HCT116 (cell line): ENCODE measurements around the gene DNAJC16. TPM values are rescaled to one million over a fixed set of nuclear protein-coding genes. Genes with fewer than 3 reads are reported as not detected.

ENCODE experiments used
- ATAC-seq: fragments of 200-7000 bp; cut with Tn5 transposase; 2 replicates; pipeline ENCODE4 v1.9.1; 2020; ENCODE audit warnings: mild to moderate bottlenecking, moderate library complexity
- BruUV-seq: library from RNA; stranded (reverse); fragments of 400-500 nt; replicated peaks from 2 replicates; lab custom pipeline; 2021; lab: Mats Ljungman, UMichigan
- CTCF ChIA-PET: fragments of 300-600 bp; sonication (Branson Sonifier 250); formaldehyde crosslinking; loops from one replicate; lab custom pipeline; 2021; ENCODE audit warnings: antibody characterized with exemption; lab: Charles Lee
- POLR2A ChIA-PET: fragments of 300-600, 350-600 bp; sonication (Branson Sonifier 250); formaldehyde crosslinking; loops from one replicate; lab custom pipeline; 2021; ENCODE audit warnings: antibody characterized with exemption; lab: Charles Lee
- RAD21 ChIA-PET, 2 experiments: fragments of 300-600 bp; sonication (Branson Sonifier 250); formaldehyde crosslinking; loops; one replicate each; lab custom pipeline; 2023; ENCODE audit warnings: low total read pairs in 2 of 2; ENCODE audit not compliant: uncharacterized antibody in 2 of 2, unreplicated experiment in 2 of 2, low non-redundant PET in 1 of 2; lab: Charles Lee
- DNase-seq: peaks from one replicate; pipeline ENCODE4 v3.0.0-alpha.2; 2010; ENCODE audit warnings: low read depth, low spot score
- H2AFZ ChIP-seq: fragments of 200-600 bp; shearing (Covaris generic), sonication (generic); 2 replicates; pipeline ENCODE4 v1.6.1; 2017; ENCODE audit warnings: low read depth, mixed run types, mixed read lengths, antibody characterized with exemption, low read length; ENCODE audit not compliant: poor library complexity, severe bottlenecking
- H3K27ac ChIP-seq: 2 replicates; pipeline ENCODE4 v1.5.1; 2012; ENCODE audit warnings: low read depth, low read length
- H3K27me3 ChIP-seq: fragments of 200-600 bp; sonication (generic); 2 replicates; pipeline ENCODE4 v1.6.1; 2016; ENCODE audit warnings: mixed run types, low read length, mixed read lengths; ENCODE audit not compliant: insufficient read depth
- H3K36me3 ChIP-seq, 2 experiments: fragments of 200-500 bp in 1 of 2; fragments of 200-600 bp in 1 of 2; sonication (Bioruptor generic) in 1 of 2; sonication (generic) in 1 of 2; 2 replicates each; pipeline versions ENCODE4 v1.5.1 to v1.6.1; 2014 to 2016; ENCODE audit warnings: low read length in 2 of 2, inconsistent platforms in 1 of 2, mixed read lengths in 1 of 2, mixed run types in 1 of 2; ENCODE audit not compliant: insufficient read depth in 2 of 2, control insufficient read depth in 1 of 2
- H3K4me1 ChIP-seq, 2 experiments: fragments of 200-600 bp in 1 of 2; sonication (generic) in 1 of 2; 2 replicates each; pipeline versions ENCODE4 v1.5.1 to v1.6.1; 2012 to 2017; ENCODE audit warnings: low read length in 2 of 2, inconsistent platforms in 1 of 2, mild to moderate bottlenecking in 1 of 2, mixed read lengths in 1 of 2, mixed run types in 1 of 2, moderate library complexity in 1 of 2; ENCODE audit not compliant: insufficient read depth in 2 of 2, control insufficient read depth in 1 of 2
- H3K4me2 ChIP-seq: fragments of 200-600 bp; sonication (generic); 2 replicates; pipeline ENCODE4 v1.6.1; 2017; ENCODE audit warnings: mixed run types, low read length, mixed read lengths
- H3K4me3 ChIP-seq, 2 experiments: fragments of 200-600 bp in 1 of 2; sonication (generic) in 1 of 2; replicated peaks in 1 of 2; 2 replicates each; pipeline ENCODE4 v1.5.1; 2011 to 2016; ENCODE audit warnings: low read length in 2 of 2, control low read depth in 1 of 2, low read depth in 1 of 2, mild to moderate bottlenecking in 1 of 2, mixed read lengths in 1 of 2, mixed run types in 1 of 2
- H3K79me2 ChIP-seq: fragments of 200-600 bp; sonication (generic); 2 replicates; pipeline ENCODE4 v1.6.1; 2017; ENCODE audit warnings: mild to moderate bottlenecking, mixed run types, low read length, moderate library complexity, mixed read lengths; ENCODE audit not compliant: insufficient read depth
- H3K9ac ChIP-seq: fragments of 200-600 bp; sonication (generic); 2 replicates; pipeline ENCODE4 v1.6.1; 2016; ENCODE audit warnings: low read length, mixed read lengths
- H3K9me2 ChIP-seq: fragments of 200-600 bp; sonication (generic), shearing (Covaris generic); 2 replicates; pipeline ENCODE4 v1.6.1; 2017; ENCODE audit warnings: mixed run types, mild to moderate bottlenecking, moderate library complexity; ENCODE audit not compliant: insufficient read depth
- H3K9me3 ChIP-seq, 2 experiments: fragments of 200-500 bp in 1 of 2; fragments of 200-600 bp in 1 of 2; sonication (Bioruptor generic) in 1 of 2; sonication (generic) in 1 of 2; 2 replicates each; pipeline ENCODE4 v1.6.1; 2014 to 2017; ENCODE audit warnings: low read length in 2 of 2, mixed read lengths in 2 of 2, inconsistent platforms in 1 of 2, low read depth in 1 of 2, mild to moderate bottlenecking in 1 of 2, mixed run types in 1 of 2, moderate library complexity in 1 of 2; ENCODE audit not compliant: control insufficient read depth in 1 of 2, insufficient read depth in 1 of 2
- H4K20me1 ChIP-seq: fragments of 200-600 bp; sonication (generic), shearing (Covaris generic); 2 replicates; pipeline ENCODE4 v1.6.1; 2017; ENCODE audit warnings: mixed run types, mild to moderate bottlenecking, moderate library complexity; ENCODE audit not compliant: insufficient read depth
- CTCF ChIP-seq, 3 experiments: fragments of 200-600 bp in 1 of 3; sonication (generic) in 1 of 3; IDR thresholded peaks in 2 of 3; conservative IDR thresholded peaks in 1 of 3; 2 replicates each; pipeline ENCODE4 v1.5.1; 2012 to 2017; ENCODE audit warnings: low read depth in 2 of 3, low read length in 2 of 3, antibody characterized with exemption in 1 of 3, borderline replicate concordance in 1 of 3, control low read depth in 1 of 3, mild to moderate bottlenecking in 1 of 3, mixed read lengths in 1 of 3, mixed run types in 1 of 3, moderate library complexity in 1 of 3; ENCODE audit not compliant: insufficient read depth in 1 of 3
- EZH2phosphoT487 ChIP-seq: fragments of 200-600 bp; IDR thresholded peaks from 2 replicates; pipeline ENCODE4 v1.6.1; 2018; ENCODE audit warnings: antibody characterized with exemption, borderline replicate concordance
- FOSL1 ChIP-seq: IDR thresholded peaks from 2 replicates; pipeline ENCODE4 v1.6.1; 2012; ENCODE audit warnings: low read depth
- MAX ChIP-seq: IDR thresholded peaks from 2 replicates; pipeline ENCODE4 v1.6.1; 2012
- POLR2AphosphoS5 ChIP-seq: IDR thresholded peaks from 2 replicates; pipeline ENCODE4 v1.6.1; 2011; ENCODE audit warnings: mild to moderate bottlenecking, low read depth, low read length, moderate library complexity
- intact Hi-C: fragments of 100-400 bp; cut with micrococcal nuclease; formaldehyde crosslinking; loops from 2 replicates; pipeline ENCODE4 v1.10.0; 2022
- total RNA-seq: library from RNA; stranded (reverse); gene quantifications from one replicate; pipeline ENCODE4 v1.2.1, GENCODE V29; 2021; ENCODE audit not compliant: unreplicated experiment

DNAJC16 gene
- total RNA-seq, 1 experiment from 2014 or later: 20.6 TPM

- no peak for TF ChIP-seq CTCF (IDR thresholded peaks at IDR 0.05 in 2 of 3, conservative IDR thresholded peaks at IDR 0.05 in 1 of 3; ENCODE audit: borderline replicate concordance in 1 of 3, insufficient read depth in 1 of 3, low read depth in 2 of 3, low read length in 2 of 3)
- peak; percentile 85 for TF ChIP-seq POLR2AphosphoS5
- no peak for TF ChIP-seq EZH2phosphoT487
Observed at GRCh38 chr1:15617173-15618076, 90.8 kb downstream of the DNAJC16 start, which contains the start of gene DDI2 (continued).

GRCh38 chr1:15618077-15618654, 91.5 kb downstream of the DNAJC16 start:
- no TSS peak for BruUV-seq
- H3K79me2 ChIP-seq: peaks cover 58% of the 10 kb centered on the region

More at GRCh38 chr1:15618077-15618654, 91.5 kb downstream of the DNAJC16 start:
- H3K36me3 ChIP-seq: peaks cover 0 to 13% of the 10 kb centered on the region in 2 experiments; a peak in 1 of 4 replicates
- H3K4me1 ChIP-seq: peaks cover 8 to 33% of the 10 kb centered on the region in 2 experiments
- no peak overlapping the region for H2AFZ ChIP-seq
- no peak for DNase-seq
- no peaks in the 10 kb centered on the region for H3K9me3 ChIP-seq
- H3K27ac ChIP-seq: peak overlapping the region; percentile 91
- no peak for ATAC-seq
- TF ChIP-seq MAX (peak; percentile 9; the same call in 1 of the 2 replicates), FOSL1 (no peak)
- H3K9me2 ChIP-seq: no peaks in the 10 kb centered on the region
- CTCF ChIA-PET: interaction anchor here (0.6 kb wide), 1 partner anchor 521 kb away, joined by 3 read pairs; no protein-coding TSS in a partner anchor
- peak overlapping the region; percentile 89 for H3K4me2 ChIP-seq
- H3K9ac ChIP-seq: peak overlapping the region; percentile 98
- intact Hi-C loops: loop anchor here (5.0 kb wide), 1 partner anchor 91 kb away; the partner anchor contains the start of gene DNAJC16
- peak overlapping the region; percentile 97 for H3K4me3 ChIP-seq
- no peaks in the 10 kb centered on the region for H3K27me3 ChIP-seq
- RAD21 ChIA-PET: no interaction called here
- POLR2A ChIA-PET: interaction anchor here (1.3 kb wide), 1 partner anchor 21 kb away, joined by 5 read pairs; no protein-coding TSS in a partner anchor
- H4K20me1 ChIP-seq: peaks cover 8% of the 10 kb centered on the region; the same call in 1 of the 2 replicates
